ENCODE results near the gene APOB. TPM values are rescaled to one million over a fixed set of nuclear protein-coding genes. Genes with fewer than 3 reads are reported as not detected.

APOB gene
- total and polyA plus RNA-seq, 8 donors: 0.03 to 3.2 (median 0.09) TPM

DNA sequence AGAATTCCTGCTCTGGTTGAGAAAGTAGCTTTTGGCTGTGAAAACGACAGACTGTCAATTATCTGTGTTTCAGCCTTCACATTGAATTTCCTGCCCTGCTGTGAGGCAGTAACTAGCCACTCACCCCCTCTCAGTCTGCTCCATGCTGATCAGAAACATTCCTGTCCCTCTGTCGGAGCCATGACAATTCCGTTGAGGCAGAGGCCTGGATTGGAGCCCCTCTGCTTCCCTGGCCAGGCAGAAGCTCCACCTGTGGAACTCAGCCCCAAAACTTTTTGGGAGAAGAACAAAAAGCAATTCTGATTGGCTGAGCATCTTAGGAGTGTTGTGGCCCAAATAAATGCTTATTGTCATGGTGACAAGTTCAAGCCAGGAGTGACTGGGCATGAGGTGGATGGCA is 60.0 kb downstream of the APOB start:
- Histone ChIP-seq H3K27ac (no peak overlapping the region), H3K9me3 (no peaks in the 10 kb centered on the region), H3K4me1 (no peaks in the 10 kb centered on the region), H3K4me3 (no peak overlapping the region), H3K36me3 (no peaks in the 10 kb centered on the region), H3K27me3 (no peaks in the 10 kb centered on the region)
- DNase-seq (no peak), FAIRE-seq (no peak), ATAC-seq (no peak)
- intact Hi-C loops (cut with DNase I): no loop called here
- TF ChIP-seq, protein P1, sequence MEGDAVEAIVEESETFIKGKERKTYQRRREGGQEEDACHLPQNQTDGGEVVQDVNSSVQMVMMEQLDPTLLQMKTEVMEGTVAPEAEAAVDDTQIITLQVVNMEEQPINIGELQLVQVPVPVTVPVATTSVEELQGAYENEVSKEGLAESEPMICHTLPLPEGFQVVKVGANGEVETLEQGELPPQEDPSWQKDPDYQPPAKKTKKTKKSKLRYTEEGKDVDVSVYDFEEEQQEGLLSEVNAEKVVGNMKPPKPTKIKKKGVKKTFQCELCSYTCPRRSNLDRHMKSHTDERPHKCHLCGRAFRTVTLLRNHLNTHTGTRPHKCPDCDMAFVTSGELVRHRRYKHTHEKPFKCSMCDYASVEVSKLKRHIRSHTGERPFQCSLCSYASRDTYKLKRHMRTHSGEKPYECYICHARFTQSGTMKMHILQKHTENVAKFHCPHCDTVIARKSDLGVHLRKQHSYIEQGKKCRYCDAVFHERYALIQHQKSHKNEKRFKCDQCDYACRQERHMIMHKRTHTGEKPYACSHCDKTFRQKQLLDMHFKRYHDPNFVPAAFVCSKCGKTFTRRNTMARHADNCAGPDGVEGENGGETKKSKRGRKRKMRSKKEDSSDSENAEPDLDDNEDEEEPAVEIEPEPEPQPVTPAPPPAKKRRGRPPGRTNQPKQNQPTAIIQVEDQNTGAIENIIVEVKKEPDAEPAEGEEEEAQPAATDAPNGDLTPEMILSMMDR (IDR thresholded peaks at IDR 0.05): no peak
- 8 to 16% methylated on average over 3 of the region's 3 CpGs for WGBS, 2 donors

DNA sequence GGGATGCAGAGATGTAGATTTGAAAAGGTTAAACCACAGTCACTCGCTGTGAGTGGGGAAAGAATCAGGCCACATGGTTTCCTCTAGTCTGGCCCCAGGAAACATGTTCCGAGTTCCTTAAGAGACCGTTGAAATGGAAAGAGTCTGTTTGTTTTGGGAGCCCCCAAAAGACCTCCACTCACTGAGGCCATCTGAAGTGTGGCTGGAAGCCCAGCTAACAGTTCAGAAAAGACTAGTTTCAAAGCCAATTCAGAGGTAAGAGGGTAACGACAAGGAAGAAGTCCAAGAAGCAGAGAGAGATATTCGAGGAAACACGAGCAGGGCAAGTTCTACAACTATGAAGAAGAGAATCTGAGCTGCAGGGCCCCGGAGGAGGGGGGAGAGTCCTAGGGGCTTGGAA is 61.0 kb downstream of the APOB start:
- H3K27ac ChIP-seq: no peak overlapping the region
- DNase-seq: no peak
- no peak overlapping the region for H3K4me3 ChIP-seq
- no peak for FAIRE-seq
- WGBS, 2 donors: 67 to 72% methylated on average over 7 of the region's 7 CpGs
- intact Hi-C loops (cut with DNase I): no loop called here
- H3K9me3 ChIP-seq: no peaks in the 10 kb centered on the region
- no peaks in the 10 kb centered on the region for H3K4me1 ChIP-seq
- H3K36me3 ChIP-seq: no peaks in the 10 kb centered on the region
- TF ChIP-seq, protein P1 (IDR thresholded peaks at IDR 0.05): no peak
- ATAC-seq: no peak
- no peaks in the 10 kb centered on the region for H3K27me3 ChIP-seq

DNA sequence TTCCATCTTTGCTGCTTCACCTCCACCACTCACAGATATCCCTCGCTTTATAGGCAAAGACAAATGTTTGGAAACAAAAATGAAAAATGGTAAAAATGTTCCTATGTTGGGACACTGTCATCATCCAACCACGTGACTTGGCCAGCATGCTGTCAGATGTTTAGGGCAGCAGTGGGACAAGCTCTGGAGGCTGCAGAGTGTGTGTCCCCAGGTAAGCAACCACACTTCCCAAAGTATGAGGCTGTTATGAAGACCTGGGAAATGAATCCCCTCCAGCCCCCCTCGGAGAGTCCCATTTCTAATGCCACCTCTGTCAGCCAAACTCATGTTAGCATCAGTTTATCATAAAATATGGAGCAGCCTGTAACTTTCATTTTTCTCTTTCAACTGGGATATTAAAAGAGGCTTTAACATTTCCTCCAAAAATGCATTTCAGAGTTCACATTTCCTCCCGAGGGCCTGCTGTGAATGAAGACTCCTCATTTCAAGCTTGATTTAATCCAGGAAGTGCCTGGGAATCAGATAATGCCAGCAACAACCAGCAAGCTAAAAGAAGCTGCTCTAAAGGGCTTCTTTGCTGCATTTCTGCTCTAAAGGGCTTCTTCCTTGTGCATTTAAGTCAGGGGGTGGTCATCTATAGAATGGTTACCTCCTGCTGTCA is 66.2 kb downstream of the APOB start:
- WGBS, 2 donors: 37 to 43% methylated on average over 4 of the region's 4 CpGs
- Histone ChIP-seq H3K27ac (no peak overlapping the region), H3K4me3 (no peak overlapping the region), H3K4me1 (no peaks in the 10 kb centered on the region), H3K36me3 (no peaks in the 10 kb centered on the region), H3K9me3 (no peaks in the 10 kb centered on the region), H3K27me3 (no peaks in the 10 kb centered on the region)
- DNase-seq: no peak
- FAIRE-seq: no peak
- TF ChIP-seq, protein P1 (IDR thresholded peaks at IDR 0.05): no peak
- no peak for ATAC-seq
- intact Hi-C loops (cut with DNase I): no loop called here

DNA sequence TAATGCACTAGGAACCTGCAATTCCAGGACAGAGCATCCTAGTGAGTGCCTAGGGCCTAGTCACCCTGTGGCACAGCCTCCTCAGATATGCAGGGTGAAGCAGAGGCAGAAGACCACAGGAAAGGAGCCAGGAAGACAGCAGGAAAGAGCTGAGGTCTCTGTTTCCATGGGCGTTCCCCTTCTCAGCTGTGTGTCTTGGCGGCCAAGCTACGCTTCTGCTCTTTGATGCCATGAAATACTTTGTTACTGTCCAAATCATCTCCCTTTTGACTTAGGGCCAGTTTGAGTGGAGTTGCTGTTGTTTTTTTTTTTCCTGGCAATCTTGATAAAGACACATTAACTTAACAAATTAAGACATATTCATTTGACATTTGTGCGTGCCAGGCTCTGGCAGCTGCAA is 67.3 kb downstream of the APOB start:
- H3K27ac ChIP-seq: no peak overlapping the region
- H3K4me3 ChIP-seq: no peak overlapping the region
- ATAC-seq (no peak), DNase-seq (no peak), FAIRE-seq (no peak)
- 81 to 82% methylated on average over 4 of the region's 4 CpGs for WGBS, 2 donors
- no peaks in the 10 kb centered on the region for H3K4me1 ChIP-seq
- intact Hi-C loops (cut with DNase I): no loop called here
- TF ChIP-seq, protein P1 (IDR thresholded peaks at IDR 0.05): no peak
- H3K9me3 ChIP-seq: no peaks in the 10 kb centered on the region
- no peaks in the 10 kb centered on the region for H3K27me3 ChIP-seq
- no peaks in the 10 kb centered on the region for H3K36me3 ChIP-seq

DNA sequence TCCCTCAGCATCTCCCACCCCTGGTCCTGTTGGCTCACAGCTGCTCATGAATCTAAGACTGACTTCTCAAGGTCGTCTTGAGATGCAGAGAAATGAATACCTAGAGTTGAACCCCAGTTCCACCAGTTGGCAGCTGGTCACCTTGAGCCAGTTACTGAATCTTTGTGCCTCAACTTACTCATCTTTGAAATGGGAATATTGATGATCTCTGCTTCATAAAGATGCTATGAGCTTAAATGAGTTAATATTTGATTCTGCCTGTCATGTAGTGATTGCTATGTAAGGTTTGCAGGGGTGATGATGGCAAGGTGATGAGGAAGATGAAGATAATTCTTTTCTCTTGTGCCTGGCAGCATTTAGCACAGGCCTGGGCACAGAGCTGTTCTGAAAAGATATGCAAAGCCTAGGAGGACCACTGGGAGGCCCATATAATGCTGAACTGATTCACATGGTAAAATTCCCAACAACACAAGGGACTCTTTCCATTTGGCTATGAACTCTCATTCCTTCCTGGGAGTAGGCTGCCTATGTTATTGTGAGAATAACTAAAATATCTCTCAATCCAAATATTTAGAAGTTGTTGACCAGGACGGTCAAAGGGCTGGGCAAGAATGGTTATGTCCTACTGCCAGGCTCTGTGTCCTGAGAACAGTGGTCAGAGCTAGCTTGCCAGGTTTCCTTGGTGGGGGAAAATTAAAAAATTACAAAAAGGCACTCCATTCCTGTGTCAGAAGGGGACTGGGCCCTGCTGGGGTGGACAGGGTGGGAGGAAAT is 70.9 kb downstream of the APOB start:
- TF ChIP-seq, protein P1 (IDR thresholded peaks at IDR 0.05): no peak
- no peaks in the 10 kb centered on the region for H3K27me3 ChIP-seq
- no peak for ATAC-seq
- no peaks in the 10 kb centered on the region for H3K36me3 ChIP-seq
- no peak for FAIRE-seq
- intact Hi-C loops (cut with DNase I): no loop called here
- H3K27ac ChIP-seq: no peak overlapping the region
- H3K4me3 ChIP-seq: no peak overlapping the region
- no peaks in the 10 kb centered on the region for H3K4me1 ChIP-seq
- no peaks in the 10 kb centered on the region for H3K9me3 ChIP-seq
- WGBS, 2 donors: 60 to 61% methylated on average over 2 of the region's 2 CpGs
- no peak for DNase-seq

Measured in pancreas (tissue), 10 donors.